Astrocyte (in vitro differentiated cells and primary cell): ENCODE data around the gene CCDC8.

ENCODE experiments used
- EZH2 ChIP-seq: IDR thresholded peaks from 2 replicates; pipeline ENCODE4 v1.6.1; 2012; ENCODE audit warnings: mild to moderate bottlenecking, low read length, inconsistent platforms; ENCODE audit not compliant: insufficient read depth
- TF ChIP-seq, protein P1 (sequence below): IDR thresholded peaks from 2 replicates; pipeline ENCODE4 v1.5.1; 2011; ENCODE audit warnings: low read depth, mild to moderate bottlenecking, inconsistent platforms, low read length, moderate library complexity; ENCODE audit not compliant: insufficient read depth

DNA sequence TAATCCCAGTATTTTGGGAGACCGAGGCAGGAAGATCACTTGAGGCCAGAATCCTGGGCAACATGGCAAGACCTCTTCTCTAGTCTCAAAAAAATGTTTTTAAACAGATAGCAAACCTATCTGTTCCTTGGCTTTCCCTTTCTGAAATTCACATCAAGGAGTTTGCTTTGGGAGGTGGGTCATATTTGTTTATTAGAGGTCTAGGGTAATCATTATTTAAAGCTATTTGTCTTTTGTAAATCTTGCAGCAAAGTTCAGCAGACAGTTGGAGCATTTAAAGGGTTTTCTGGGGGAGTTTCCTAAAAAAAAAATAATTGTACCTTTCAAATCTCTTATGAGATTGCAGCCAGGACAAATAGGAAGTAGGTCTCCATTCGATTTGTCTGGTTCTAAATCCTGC is 49.0 kb downstream of the CCDC8 start:
- TF ChIP-seq, protein P1, sequence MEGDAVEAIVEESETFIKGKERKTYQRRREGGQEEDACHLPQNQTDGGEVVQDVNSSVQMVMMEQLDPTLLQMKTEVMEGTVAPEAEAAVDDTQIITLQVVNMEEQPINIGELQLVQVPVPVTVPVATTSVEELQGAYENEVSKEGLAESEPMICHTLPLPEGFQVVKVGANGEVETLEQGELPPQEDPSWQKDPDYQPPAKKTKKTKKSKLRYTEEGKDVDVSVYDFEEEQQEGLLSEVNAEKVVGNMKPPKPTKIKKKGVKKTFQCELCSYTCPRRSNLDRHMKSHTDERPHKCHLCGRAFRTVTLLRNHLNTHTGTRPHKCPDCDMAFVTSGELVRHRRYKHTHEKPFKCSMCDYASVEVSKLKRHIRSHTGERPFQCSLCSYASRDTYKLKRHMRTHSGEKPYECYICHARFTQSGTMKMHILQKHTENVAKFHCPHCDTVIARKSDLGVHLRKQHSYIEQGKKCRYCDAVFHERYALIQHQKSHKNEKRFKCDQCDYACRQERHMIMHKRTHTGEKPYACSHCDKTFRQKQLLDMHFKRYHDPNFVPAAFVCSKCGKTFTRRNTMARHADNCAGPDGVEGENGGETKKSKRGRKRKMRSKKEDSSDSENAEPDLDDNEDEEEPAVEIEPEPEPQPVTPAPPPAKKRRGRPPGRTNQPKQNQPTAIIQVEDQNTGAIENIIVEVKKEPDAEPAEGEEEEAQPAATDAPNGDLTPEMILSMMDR, result no peak
- no peak for TF ChIP-seq EZH2
